Activated naive CD4-positive, alpha-beta T cell treated with Interleukin-2 at 50 U/mL for 16 hours (primary cell): ENCODE results near the gene MRPS7.

Experiments
- DNase-seq: peaks from one replicate; pipeline ENCODE4 v3.0.0-alpha.2; 2020

MRPS7 gene

GRCh38 chr17:75315541-75316243 is 54.0 kb downstream of the MRPS7 start:
- DNase-seq, result peak; percentile 12
